Measurements from ENCODE around the gene ETDA. TPM values are rescaled to one million over a fixed set of nuclear protein-coding genes. Genes with fewer than 3 reads are reported as not detected.

Gene ETDA
- total RNA-seq, 1 donor from 2014 or later, result not detected

DNA sequence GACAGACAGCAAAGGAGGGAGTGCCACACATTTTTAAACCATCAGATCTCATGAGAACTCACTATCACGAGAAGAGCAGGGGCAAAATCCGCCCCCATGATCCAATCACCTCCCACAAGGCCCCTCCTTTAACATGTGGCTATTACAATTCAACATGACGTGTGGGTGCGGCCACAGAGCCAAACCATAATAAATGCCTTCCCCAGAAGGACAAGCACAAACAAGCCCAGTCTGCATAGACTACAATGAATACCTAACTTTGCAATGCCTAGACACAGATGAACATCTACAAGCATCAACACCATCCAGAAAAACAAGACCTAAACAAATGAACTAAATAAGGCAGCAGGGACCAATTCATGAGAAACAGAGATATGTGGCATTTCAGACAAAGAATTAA, 12.3 kb downstream of the ETDA start:
- TF ChIP-seq, protein P1, sequence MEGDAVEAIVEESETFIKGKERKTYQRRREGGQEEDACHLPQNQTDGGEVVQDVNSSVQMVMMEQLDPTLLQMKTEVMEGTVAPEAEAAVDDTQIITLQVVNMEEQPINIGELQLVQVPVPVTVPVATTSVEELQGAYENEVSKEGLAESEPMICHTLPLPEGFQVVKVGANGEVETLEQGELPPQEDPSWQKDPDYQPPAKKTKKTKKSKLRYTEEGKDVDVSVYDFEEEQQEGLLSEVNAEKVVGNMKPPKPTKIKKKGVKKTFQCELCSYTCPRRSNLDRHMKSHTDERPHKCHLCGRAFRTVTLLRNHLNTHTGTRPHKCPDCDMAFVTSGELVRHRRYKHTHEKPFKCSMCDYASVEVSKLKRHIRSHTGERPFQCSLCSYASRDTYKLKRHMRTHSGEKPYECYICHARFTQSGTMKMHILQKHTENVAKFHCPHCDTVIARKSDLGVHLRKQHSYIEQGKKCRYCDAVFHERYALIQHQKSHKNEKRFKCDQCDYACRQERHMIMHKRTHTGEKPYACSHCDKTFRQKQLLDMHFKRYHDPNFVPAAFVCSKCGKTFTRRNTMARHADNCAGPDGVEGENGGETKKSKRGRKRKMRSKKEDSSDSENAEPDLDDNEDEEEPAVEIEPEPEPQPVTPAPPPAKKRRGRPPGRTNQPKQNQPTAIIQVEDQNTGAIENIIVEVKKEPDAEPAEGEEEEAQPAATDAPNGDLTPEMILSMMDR (IDR thresholded peaks at IDR 0.05; ENCODE audit: unreplicated experiment), result no peak
- DNase-seq (ENCODE audit: low spot score, unreplicated experiment), result no peak
- Mint-ChIP-seq H3K4me1 (ENCODE audit: low read depth) (no peaks in the 10 kb centered on the region), H3K4me3 (ENCODE audit: low read depth) (no peak overlapping the region), H3K36me3 (ENCODE audit: insufficient read depth) (peaks cover 5% of the 10 kb centered on the region), H3K9me3 (ENCODE audit: low read depth) (peaks cover 75% of the 10 kb centered on the region), H3K27me3 (no peaks in the 10 kb centered on the region), H3K27ac (no peak overlapping the region)

DNA sequence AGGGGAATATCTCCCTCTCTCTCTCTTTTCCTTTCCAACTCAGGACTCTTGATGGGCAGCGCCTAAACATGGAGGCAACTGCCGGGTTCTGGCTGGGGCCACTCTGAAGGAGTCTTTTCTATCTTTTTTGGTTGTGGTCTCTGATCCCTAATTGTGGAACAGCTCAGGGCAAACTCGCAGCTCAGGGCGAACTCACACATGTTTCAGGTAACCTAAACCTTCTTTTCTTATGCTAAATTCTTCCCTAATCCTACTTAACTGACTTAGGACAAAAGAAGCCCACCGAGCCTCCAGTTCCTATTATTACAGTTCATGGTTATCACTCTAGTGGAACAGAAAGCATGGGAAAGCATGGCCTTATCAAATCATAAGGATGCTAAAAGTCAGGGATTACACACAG, 21.3 kb downstream of the ETDA start:
- Mint-ChIP-seq H3K36me3 (ENCODE audit: insufficient read depth) (peaks cover 2% of the 10 kb centered on the region), H3K9me3 (ENCODE audit: low read depth) (peaks cover 39% of the 10 kb centered on the region), H3K27me3 (no peaks in the 10 kb centered on the region), H3K4me3 (ENCODE audit: low read depth) (no peak overlapping the region), H3K4me1 (ENCODE audit: low read depth) (no peaks in the 10 kb centered on the region), H3K27ac (no peak overlapping the region)
- no peak for DNase-seq (ENCODE audit: low spot score, unreplicated experiment)
- TF ChIP-seq, protein P1 (IDR thresholded peaks at IDR 0.05; ENCODE audit: unreplicated experiment), result no peak

DNA sequence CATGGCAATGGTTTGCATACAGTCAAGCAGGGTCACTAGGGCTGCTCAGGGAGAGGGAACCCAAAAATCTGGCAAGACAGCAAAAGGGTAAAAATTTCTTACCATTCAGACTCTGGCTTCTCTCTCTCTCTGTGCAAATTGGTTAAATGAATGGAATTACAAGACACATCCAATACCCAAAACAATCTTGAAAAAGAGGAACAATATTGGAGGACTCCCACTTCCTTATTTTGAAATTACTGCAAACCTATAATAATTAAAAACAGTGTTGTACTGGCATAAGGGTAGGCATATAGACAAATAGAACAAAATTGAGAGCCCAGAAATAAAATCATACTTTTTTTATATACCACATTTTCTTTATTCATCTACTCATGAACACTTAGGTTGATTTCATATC, 24.1 kb downstream of the ETDA start:
- no peaks in the 10 kb centered on the region for H3K27me3 Mint-ChIP-seq
- H3K4me1 Mint-ChIP-seq (ENCODE audit: low read depth), result no peaks in the 10 kb centered on the region
- no peak overlapping the region for H3K27ac Mint-ChIP-seq
- no peak overlapping the region for H3K4me3 Mint-ChIP-seq (ENCODE audit: low read depth)
- DNase-seq (ENCODE audit: low spot score, unreplicated experiment), result no peak
- TF ChIP-seq, protein P1 (IDR thresholded peaks at IDR 0.05; ENCODE audit: unreplicated experiment), result no peak
- peaks cover 8% of the 10 kb centered on the region for H3K36me3 Mint-ChIP-seq (ENCODE audit: insufficient read depth)
- H3K9me3 Mint-ChIP-seq (ENCODE audit: low read depth), result peaks cover 47% of the 10 kb centered on the region

DNA sequence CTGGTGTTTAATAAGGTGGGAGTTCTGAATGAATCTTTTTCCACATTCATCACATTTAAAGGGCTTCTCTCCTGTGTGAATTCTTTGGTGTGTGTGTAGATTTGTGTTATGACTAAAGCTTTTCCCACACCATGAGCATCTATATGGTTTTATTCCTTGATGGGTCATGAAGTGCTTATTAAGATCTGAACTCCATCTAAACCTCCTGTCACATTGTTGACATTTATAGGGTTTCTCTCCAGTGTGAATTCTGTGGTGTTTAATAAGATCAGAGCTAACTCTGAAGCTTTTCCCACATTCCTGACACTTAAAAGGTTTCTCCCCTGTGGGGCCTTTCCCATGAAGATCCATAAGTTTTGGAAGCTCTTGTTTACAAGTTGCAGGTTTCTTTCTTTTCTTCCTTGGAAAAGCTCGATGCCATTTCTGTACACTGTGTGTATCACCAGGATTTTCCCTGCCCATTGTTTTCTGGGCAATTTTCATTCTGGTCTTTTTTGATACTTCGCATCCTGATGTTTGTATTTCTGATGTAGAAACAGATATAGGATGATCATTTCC, 35.5 kb downstream of the ETDA start:
- no peaks in the 10 kb centered on the region for H3K27me3 Mint-ChIP-seq
- H3K27ac Mint-ChIP-seq, result no peak overlapping the region
- no peak overlapping the region for H3K4me3 Mint-ChIP-seq (ENCODE audit: low read depth)
- H3K36me3 Mint-ChIP-seq (ENCODE audit: insufficient read depth), result peaks cover 43% of the 10 kb centered on the region
- peaks cover 45% of the 10 kb centered on the region for H3K9me3 Mint-ChIP-seq (ENCODE audit: low read depth)
- DNase-seq (ENCODE audit: low spot score, unreplicated experiment), result no peak
- H3K4me1 Mint-ChIP-seq (ENCODE audit: low read depth), result no peaks in the 10 kb centered on the region
- TF ChIP-seq, protein P1 (IDR thresholded peaks at IDR 0.05; ENCODE audit: unreplicated experiment), result no peak

DNA sequence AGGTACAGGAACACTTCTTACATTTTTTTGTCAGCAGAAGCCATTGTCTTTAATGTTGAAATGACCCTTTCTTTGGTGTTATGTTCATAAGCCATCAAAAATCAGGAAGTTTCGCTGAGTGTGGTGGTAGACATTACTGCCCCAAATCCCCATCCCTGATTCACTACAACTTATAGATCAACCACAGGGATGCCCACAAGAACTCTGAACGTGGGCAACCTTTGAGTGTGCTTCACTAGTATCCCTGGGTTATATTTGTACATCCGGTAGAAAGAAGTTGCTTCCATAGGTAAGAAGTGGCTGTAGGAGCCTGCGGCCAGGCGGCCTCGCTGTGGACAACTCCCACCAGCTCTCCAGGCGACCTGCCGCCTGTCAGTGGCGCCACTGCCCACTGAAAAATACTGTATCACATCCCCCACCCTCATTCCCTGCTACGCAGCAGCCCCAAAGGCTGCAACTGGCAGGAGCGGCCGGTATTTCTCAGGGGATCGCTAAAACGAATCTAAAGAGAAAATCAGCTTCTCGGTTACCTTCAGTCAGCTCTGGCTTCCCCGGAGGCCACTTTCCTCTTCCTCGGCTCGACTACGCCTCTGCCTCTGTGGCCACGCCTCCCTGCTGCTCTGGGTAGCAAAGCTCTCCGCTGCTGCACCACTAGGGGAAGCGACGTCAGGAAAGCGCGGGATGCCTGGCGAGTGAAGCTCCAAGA, 43.5 kb downstream of the ETDA start:
- peak; percentile 26 for DNase-seq (ENCODE audit: low spot score, unreplicated experiment)
- H3K4me3 Mint-ChIP-seq (ENCODE audit: low read depth), result peak overlapping the region; percentile 73

More for the DNA sequence above, 43.5 kb downstream of the ETDA start:
- Mint-ChIP-seq H3K36me3 (ENCODE audit: insufficient read depth) (peaks cover 18% of the 10 kb centered on the region), H3K27me3 (no peaks in the 10 kb centered on the region), H3K27ac (peak overlapping the region; percentile 20), H3K4me1 (ENCODE audit: low read depth) (peaks cover 4% of the 10 kb centered on the region), H3K9me3 (ENCODE audit: low read depth) (peaks cover 20% of the 10 kb centered on the region)
- TF ChIP-seq, protein P1 (IDR thresholded peaks at IDR 0.05; ENCODE audit: unreplicated experiment), result peak; percentile 35
